ENCODE measurements around the gene AP4S1.
A peak's percentile ranks its signal among the peaks of the same experiment; 100 is the strongest.
"Not testable (repeated sequence)": the region's sequence is repeated elsewhere in the genome, so short reads cannot be mapped to it uniquely, and the experiment has no call there.

AP4S1 gene

DNA sequence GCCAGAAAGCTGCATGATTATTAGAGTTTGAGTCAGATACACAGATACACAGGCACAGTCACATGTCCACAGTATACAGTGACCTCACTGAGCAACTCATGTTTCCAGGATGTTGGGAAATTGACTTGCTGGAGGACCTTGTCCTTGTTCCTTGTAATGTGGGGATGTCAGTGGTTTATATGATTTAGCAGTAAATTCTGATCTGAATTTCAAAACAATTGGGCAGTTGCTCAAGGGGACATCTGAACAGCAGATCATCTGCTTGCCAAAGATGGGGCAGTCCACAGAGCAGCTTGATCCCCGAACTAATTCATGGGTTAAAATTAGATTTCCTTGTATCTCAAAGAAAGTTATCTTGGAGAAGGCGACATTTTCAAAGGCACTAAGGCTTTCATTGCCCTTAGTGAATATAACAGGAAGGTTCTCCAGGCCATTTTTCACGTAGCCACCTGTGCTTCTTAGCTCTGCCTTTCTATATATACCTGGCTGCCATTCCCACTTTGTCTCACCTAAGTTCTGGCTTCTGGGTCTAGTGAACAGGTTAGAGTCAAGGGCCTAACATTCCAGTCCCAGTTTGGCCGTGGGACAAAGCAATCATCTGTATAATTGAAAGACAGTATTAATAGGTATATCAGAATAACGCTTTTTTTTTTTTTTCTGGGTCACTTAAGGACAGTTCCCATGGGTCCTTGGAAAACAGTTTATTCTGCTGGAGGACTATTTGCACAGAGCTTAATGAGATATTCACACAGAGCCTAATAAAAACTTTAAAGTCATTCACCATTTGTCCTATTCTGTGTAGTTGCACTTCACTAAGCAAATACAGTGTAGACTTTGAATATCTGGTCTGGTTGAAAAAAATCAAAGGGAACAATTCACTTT is 65.7 kb downstream of the AP4S1 start:
- no peak for DNase-seq (ENCODE audit: low spot score)

DNA sequence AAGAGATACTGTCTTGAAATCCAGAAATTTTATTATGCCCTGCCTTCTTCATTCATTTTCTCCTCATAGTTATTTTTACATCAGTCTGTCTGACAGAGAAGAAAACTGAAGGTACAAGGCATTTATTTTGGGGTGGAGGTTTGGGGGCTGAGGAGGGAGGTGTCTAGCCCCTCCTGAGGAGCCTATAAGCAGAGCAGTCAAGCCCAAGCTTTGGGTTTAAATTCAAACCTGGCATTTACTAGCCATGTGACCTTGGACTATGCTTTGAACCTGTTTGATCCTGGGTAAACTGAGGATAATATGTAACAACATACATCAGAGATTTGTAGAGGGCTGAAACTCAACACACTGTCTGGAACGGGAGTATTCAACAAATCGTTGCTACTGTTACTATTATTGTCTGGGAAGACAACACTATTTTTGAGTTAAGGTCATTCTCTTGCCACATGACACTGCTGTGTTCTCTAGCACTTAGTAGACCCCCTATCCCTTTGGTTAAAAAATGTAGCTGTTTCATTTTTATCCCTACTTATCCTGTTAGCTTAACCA is 66.8 kb downstream of the AP4S1 start:
- DNase-seq (ENCODE audit: low spot score): no peak

DNA sequence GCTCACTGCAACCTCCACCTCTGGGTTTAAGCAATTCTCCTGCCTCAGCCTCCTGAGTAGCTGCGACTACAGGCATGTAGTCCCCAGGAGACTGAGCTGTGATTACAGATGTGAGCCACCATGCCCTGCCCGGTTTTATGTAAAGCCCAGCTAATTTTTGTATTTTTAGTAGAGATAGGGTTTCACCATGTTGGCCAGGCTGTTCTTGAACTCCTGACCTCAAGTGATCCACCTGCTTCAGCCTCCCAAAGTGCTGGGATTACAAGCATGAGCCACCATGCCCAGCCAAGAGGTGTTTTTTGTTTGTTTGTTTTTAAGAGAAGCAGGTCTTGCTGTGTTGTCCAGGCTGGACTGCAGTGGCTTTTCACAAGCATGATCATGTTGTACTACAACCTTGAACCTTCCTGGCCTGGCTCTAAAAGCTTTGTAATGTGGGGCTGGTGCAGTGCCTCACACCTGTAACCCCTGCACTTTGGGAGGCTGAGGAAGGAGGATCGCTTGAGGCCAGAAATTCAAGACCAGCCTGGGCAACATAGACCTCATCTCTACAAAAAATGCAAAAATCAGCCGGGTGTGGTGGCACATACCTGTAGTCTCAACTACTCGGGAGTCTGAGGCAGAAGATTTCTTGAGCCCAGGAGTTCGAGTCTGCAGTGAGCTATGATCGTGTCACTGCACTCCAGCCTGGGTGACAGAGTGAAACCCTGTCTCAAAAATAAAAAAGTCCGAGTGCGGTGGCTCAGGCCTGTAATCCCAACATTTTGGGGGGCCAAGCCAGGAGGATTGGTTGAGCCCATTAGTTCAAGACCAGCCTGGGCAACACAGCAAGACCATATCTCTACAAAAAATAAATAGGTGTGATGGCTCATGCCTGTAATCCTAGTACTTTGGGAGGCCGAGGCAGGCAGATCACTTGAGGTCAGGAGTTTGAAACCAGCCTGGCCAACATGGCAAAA is 68.7 kb downstream of the AP4S1 start:
- not testable (repeated sequence) for DNase-seq (ENCODE audit: low spot score)

GRCh38 chr14:31095817-31096216 is 70.4 kb downstream of the AP4S1 start:
- not testable (repeated sequence) for DNase-seq (ENCODE audit: low spot score)

DNA sequence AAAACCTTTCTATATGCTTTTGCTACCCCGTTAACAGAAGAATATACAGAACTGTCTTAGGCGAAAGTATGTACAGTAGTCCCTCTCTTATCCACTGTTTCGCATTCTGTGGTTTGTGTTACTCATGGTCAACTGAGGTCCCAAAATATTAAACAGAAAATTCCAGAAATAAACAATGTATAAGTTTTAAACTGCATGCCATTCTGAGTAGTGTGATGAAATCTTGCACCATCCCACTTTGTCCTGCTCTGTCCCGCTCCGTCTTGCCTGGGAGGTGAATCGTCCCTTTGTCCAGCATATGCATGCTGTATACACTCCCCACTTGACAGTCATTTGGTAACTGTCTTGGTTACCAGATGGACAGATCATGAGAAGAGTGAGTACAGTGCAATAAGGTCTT is 70.8 kb downstream of the AP4S1 start:
- DNase-seq (ENCODE audit: low spot score): no peak

DNA sequence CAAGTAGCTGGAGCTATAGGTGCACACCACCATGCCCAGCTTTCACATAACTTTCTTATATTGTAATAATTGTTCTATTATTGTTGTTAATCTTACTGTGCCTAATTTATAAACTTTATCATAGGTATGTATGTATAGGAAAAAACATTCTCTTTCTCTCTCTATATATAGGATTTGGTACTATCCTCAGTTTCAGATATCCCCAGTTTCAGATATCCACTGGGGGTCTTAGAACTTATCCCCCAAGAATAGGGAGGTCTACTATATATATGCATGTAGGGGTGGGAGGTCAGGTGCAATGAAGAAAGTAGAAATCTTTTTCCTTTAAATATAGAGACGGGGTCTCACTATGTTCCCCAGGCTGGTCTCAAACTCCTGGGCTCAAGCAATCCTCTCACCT is 71.6 kb downstream of the AP4S1 start:
- no peak for DNase-seq (ENCODE audit: low spot score)

GRCh38 chr14:31106768-31107167 is 81.3 kb downstream of the AP4S1 start:
- DNase-seq (ENCODE audit: low spot score): no peak

GRCh38 chr14:31109257-31109656 is 83.8 kb downstream of the AP4S1 start:
- DNase-seq (ENCODE audit: low spot score): no peak

DNA sequence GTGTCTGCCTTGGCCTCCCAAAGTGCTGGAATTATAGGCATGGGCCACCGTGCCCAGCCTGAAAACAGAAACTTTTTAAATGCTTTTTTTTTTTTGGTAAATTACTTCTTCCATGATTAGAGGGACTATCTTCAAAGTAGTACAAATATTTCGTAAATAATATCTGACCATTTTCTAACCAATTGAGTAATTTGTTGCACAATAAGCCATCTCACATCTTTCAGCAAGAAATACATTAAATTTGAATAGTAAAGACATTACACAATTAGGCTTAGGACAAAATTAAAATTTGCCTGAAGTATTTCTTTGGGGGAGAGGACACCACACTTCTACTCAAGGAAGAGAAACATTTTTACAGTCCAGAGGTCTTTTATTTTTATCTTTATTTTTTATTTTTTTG is 85.4 kb downstream of the AP4S1 start:
- DNase-seq (ENCODE audit: low spot score): no peak

DNA sequence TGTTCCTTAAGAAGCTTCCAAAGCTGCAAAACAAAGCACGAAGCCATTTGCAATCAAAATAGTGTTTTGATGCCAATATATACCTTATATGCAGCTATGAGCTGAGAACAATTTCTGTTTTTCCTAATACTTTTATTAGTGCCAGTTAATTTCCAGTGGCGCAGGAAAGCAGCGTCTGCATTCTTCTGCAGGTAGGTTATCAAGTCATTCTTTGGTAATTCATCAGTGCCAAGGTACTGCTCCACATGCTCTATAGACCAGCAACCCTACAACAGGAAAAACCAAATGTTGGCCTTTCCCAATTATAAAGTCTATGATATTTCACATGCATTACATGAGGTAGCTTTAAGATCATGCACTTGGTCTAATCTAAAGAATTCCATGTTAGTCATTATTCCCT is 88.3 kb downstream of the AP4S1 start:
- DNase-seq (ENCODE audit: low spot score): no peak

GRCh38 chr14:31118892-31119291 is 93.4 kb downstream of the AP4S1 start:
- DNase-seq (ENCODE audit: low spot score): no peak

- DNase-seq (ENCODE audit: low spot score): no peak
Observed at GRCh38 chr14:31122098-31122611, 96.7 kb downstream of the AP4S1 start.

DNA sequence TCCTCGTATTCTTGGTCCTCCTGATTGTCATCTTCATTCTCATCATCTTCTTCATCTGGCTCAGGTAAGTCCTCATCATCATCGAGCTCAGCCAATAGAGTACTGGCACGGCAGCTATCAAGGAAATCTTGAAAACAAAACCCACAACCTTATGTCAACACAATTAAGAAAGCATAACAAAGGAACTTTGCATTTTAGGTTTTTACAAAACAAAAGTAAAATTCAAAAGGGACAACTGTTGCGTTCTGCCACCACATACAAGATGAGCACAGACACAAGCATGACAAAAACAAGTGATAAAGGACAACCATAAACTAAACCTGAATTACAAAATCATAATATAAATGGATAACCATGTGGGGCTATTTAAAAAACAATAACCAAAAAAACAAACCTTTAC is 97.5 kb downstream of the AP4S1 start:
- no peak for DNase-seq (ENCODE audit: low spot score)

GRCh38 chr14:31124197-31124596 is 98.7 kb downstream of the AP4S1 start:
- no peak for DNase-seq (ENCODE audit: low spot score)

DNA sequence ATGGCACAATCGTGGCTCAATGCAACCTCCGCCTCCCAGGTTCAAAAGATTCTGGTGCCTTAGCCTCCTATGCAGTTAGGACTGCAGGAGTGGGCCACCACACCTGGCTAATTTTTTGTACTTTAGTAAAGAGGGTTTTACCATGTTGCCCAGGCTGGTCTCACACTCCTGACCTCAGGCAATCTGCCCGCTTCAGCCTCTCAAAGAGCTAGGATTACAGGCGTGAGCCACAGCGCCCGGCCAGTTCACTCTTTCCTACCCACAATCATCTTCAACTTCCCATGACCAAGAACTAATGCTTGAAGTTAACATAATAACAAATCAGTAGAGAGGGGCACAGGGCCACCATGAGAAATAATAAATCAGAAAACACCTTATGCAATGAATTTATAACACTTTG is 99.8 kb downstream of the AP4S1 start:
- no peak for DNase-seq (ENCODE audit: low spot score)

- no peak for DNase-seq (ENCODE audit: low spot score)
Observed at GRCh38 chr14:31126680-31127079, 101.2 kb downstream of the AP4S1 start.

GRCh38 chr14:31127690-31128089 is 102.2 kb downstream of the AP4S1 start:
- DNase-seq (ENCODE audit: low spot score): no peak

DNA sequence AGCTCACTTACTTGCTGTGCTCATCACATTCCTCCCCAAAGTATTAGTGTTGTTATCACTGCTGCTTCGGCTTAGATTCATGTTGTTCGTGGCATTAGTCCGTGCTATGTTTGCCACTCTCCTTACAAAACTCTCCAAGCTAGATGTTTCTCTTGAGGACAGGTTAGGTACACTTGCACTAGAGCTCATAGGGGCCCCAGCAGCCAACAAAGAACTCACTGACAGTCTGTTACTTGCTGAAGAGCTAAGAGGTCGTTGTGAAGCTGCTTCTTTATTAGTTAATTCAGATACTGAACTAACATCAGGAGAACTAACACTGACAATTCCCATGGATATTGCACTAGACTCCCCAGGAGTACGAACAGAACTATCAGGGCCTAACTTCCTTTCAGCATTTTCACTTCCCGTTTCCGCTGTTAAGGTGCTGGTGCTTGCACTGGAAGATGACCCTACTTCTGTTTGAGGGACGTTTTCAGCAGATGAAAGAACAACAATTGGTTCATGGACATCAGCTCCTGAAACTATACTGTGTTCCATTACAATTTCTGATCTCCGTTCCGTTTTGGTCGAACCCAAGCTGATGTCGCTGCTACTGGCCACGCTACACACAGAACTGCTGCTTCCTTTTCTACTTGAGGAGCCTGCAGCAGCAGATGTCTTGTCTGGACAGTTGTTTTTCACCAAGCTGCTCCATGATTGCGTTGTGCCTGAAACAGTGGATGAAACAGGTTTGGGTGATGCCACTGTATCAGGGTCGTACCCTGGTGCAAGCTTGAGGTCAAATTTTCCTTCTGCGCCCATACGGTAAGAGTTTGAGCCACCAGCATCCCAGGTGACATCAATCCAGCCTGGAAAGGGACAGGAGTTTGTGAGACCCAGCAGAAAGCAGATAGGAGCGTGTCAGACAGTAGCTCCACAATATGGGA is 103.4 kb downstream of the AP4S1 start:
- peak; percentile 57 for DNase-seq (ENCODE audit: low spot score)

DNA sequence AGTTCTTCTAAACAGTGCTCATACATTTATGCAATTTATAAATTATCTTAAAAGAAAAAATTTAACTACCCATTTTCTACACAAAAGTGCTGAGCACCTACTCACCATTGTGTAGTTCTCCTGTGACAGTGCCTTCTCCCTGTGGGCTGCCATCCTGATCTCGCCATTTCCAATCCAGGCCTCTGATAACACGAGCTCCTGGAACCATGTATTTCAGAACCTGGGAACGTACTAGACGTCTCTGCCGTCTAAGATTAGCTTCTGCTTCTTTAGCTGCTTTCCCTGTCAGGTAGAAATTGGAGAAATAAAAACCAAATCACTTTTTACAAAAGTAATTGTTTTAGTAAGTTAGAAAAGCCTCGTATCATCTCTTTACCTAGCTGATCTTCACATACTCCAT is 107.7 kb downstream of the AP4S1 start:
- DNase-seq (ENCODE audit: low spot score): no peak

- DNase-seq (ENCODE audit: low spot score): no peak
Observed at GRCh38 chr14:31137214-31137889, 111.9 kb downstream of the AP4S1 start.

DNA sequence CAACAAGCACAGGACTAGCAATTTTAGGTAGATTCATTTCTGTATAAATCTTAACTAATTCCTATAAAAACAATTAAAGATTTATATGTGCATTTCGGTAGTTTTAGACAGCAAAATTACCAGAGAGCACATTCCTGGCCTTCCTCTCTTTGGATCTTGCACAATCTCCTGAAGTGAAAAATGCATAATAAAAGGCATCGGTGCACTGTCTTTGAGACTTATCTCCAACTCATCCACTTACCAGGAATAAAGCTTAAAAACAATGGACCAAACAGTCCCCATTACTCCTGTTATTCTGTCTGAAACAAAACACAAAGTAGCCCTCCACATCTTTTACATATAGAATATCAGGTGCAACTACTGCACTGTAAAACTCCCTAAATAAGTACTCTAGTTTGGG is 112.9 kb downstream of the AP4S1 start:
- no peak for DNase-seq (ENCODE audit: low spot score)

Data from NAMALWA (cell line).